ENCODE data around the gene ALDH3A1. TPM values are rescaled to one million over a fixed set of nuclear protein-coding genes. Genes with fewer than 3 reads are reported as not detected.

Gene ALDH3A1
- total RNA-seq, 6 experiments from 2014 or later: 0.24 to 0.25 TPM; not detected in 4

GRCh38 chr17:19718613-19719354 lies 29.3 kb downstream of the ALDH3A1 start:
- Mint-ChIP-seq H3K4me1 (ENCODE audit: low read depth) (no peaks in the 10 kb centered on the region), H3K27ac (no peak overlapping the region), H3K27me3 (ENCODE audit: insufficient read depth) (peaks cover 14% of the 10 kb centered on the region), H3K9me3 (no peaks in the 10 kb centered on the region), H3K36me3 (ENCODE audit: low read depth) (no peaks in the 10 kb centered on the region), H3K4me3 (no peak overlapping the region)
- TF ChIP-seq CTCF (IDR thresholded peaks at IDR 0.05): no peak
- DNase-seq: no peak

- Mint-ChIP-seq H3K36me3 (ENCODE audit: low read depth) (no peaks in the 10 kb centered on the region), H3K4me3 (no peak overlapping the region), H3K9me3 (no peaks in the 10 kb centered on the region), H3K27me3 (ENCODE audit: insufficient read depth) (peaks cover 14% of the 10 kb centered on the region), H3K27ac (no peak overlapping the region), H3K4me1 (ENCODE audit: low read depth) (no peaks in the 10 kb centered on the region)
- no peak for TF ChIP-seq CTCF (IDR thresholded peaks at IDR 0.05)
- DNase-seq: no peak
Observed at GRCh38 chr17:19718041-19718612, 30.0 kb downstream of the ALDH3A1 start.

GRCh38 chr17:19717411-19717908 lies 30.6 kb downstream of the ALDH3A1 start:
- no peak overlapping the region for H3K27ac Mint-ChIP-seq
- no peak overlapping the region for H3K4me3 Mint-ChIP-seq
- no peak for DNase-seq
- H3K9me3 Mint-ChIP-seq: no peaks in the 10 kb centered on the region
- no peak for TF ChIP-seq CTCF (IDR thresholded peaks at IDR 0.05)
- no peaks in the 10 kb centered on the region for H3K36me3 Mint-ChIP-seq (ENCODE audit: low read depth)
- H3K4me1 Mint-ChIP-seq (ENCODE audit: low read depth): no peaks in the 10 kb centered on the region
- H3K27me3 Mint-ChIP-seq (ENCODE audit: insufficient read depth): peaks cover 14% of the 10 kb centered on the region

- no peaks in the 10 kb centered on the region for H3K36me3 Mint-ChIP-seq (ENCODE audit: low read depth)
- no peaks in the 10 kb centered on the region for H3K4me1 Mint-ChIP-seq (ENCODE audit: low read depth)
- peaks cover 14% of the 10 kb centered on the region for H3K27me3 Mint-ChIP-seq (ENCODE audit: insufficient read depth)
- H3K4me3 Mint-ChIP-seq: no peak overlapping the region
- no peak for TF ChIP-seq CTCF (IDR thresholded peaks at IDR 0.05)
- no peak overlapping the region for H3K27ac Mint-ChIP-seq
- DNase-seq: no peak
- H3K9me3 Mint-ChIP-seq: no peaks in the 10 kb centered on the region
Observed at GRCh38 chr17:19717031-19717360, 31.1 kb downstream of the ALDH3A1 start.

GRCh38 chr17:19716108-19717030 lies 31.7 kb downstream of the ALDH3A1 start, which contains the start of gene SLC47A2:
SLC47A2 (minus strand) TSS chr17:19716584; CDS start chr17:19716555, 29 bp downstream.
- no peak within 1 kb of the TSS for H3K27ac Mint-ChIP-seq
- no peak for TF ChIP-seq CTCF (IDR thresholded peaks at IDR 0.05)

More at GRCh38 chr17:19716108-19717030, 31.7 kb downstream of the ALDH3A1 start, which contains the start of gene SLC47A2:
- Mint-ChIP-seq H3K27me3 (ENCODE audit: insufficient read depth) (peaks cover 14% of the 10 kb centered on the region), H3K4me1 (ENCODE audit: low read depth) (no peaks in the 10 kb centered on the region), H3K4me3 (no peak within 1 kb of the TSS), H3K9me3 (no peaks in the 10 kb centered on the region), H3K36me3 (ENCODE audit: low read depth) (no peaks in the 10 kb centered on the region)
- no peak for DNase-seq

All from HFFc6 (cell line).